ENCODE results near the gene HDAC5.

Gene HDAC5

GRCh38 chr17:44084921-44085320 is 38.5 kb downstream of the HDAC5 start:
- Histone ChIP-seq H3K9me3 (ENCODE audit: insufficient read depth, low read depth, low read length) (peaks cover 2% of the 10 kb centered on the region), H3K4me3 (ENCODE audit: low read depth, low read length) (no peak overlapping the region), H2BK12ac (ENCODE audit: low read length) (no peak overlapping the region), H3K27me3 (ENCODE audit: insufficient read depth, low read length) (no peaks in the 10 kb centered on the region), H4K91ac (ENCODE audit: low read depth, low read length) (no peak overlapping the region), H2AK5ac (ENCODE audit: low read length) (no peak overlapping the region), H4K8ac (ENCODE audit: low read depth, low read length) (no peak overlapping the region), H3K18ac (ENCODE audit: low read length) (no peak overlapping the region), H3K9ac (ENCODE audit: low read length) (no peak overlapping the region), H2AFZ (ENCODE audit: insufficient read depth, low read length, poor library complexity) (no peak overlapping the region), H3K4ac (ENCODE audit: low read depth, low read length) (no peak overlapping the region), H3K79me1 (ENCODE audit: low read length) (peaks cover 6% of the 10 kb centered on the region), H3K23ac (ENCODE audit: low read length) (no peak overlapping the region), H3K14ac (ENCODE audit: low read length) (no peak overlapping the region), H3K4me1 (ENCODE audit: control insufficient read depth in 1 of 2, insufficient read depth in 2 of 2, low read length in 2 of 2) (peaks cover 15 to 21% of the 10 kb centered on the region in 2 experiments), H3K27ac (ENCODE audit: low read depth, low read length) (no peak overlapping the region), H4K12ac (ENCODE audit: low read depth, low read length) (no peak overlapping the region), H2BK5ac (ENCODE audit: low read depth, low read length, poor library complexity) (no peak overlapping the region), H2BK120ac (ENCODE audit: insufficient read depth, low read length, poor library complexity) (no peak overlapping the region), H3K36me3 (ENCODE audit: control insufficient read depth in 1 of 2, insufficient read depth in 2 of 2, low read length in 2 of 2) (peaks cover 41 to 49% of the 10 kb centered on the region in 2 experiments), H3K4me2 (ENCODE audit: low read length) (no peak overlapping the region), H3K79me2 (ENCODE audit: control insufficient read depth, insufficient read depth, low read length, poor library complexity) (peaks cover 2% of the 10 kb centered on the region)
- no CpG with 5 or more reads among the region's 7 CpGs for WGBS (ENCODE audit: extremely low coverage, insufficient coverage, insufficient read length)
- DNase-seq = no peak

- no peak overlapping the region for H2BK5ac ChIP-seq (ENCODE audit: low read depth, low read length, poor library complexity)
- no peaks in the 10 kb centered on the region for H3K27me3 ChIP-seq (ENCODE audit: insufficient read depth, low read length)
- H4K91ac ChIP-seq (ENCODE audit: low read depth, low read length) = no peak overlapping the region
- H3K9ac ChIP-seq (ENCODE audit: low read length) = no peak overlapping the region
- no peak overlapping the region for H2AK5ac ChIP-seq (ENCODE audit: low read length)
- no peak overlapping the region for H3K4me2 ChIP-seq (ENCODE audit: low read length)
- H3K79me2 ChIP-seq (ENCODE audit: control insufficient read depth, insufficient read depth, low read length, poor library complexity) = peaks cover 2% of the 10 kb centered on the region
- H2BK120ac ChIP-seq (ENCODE audit: insufficient read depth, low read length, poor library complexity) = no peak overlapping the region
- no peak overlapping the region for H3K18ac ChIP-seq (ENCODE audit: low read length)
- peaks cover 15 to 21% of the 10 kb centered on the region in 2 experiments for H3K4me1 ChIP-seq (ENCODE audit: control insufficient read depth in 1 of 2, insufficient read depth in 2 of 2, low read length in 2 of 2)
- H2AFZ ChIP-seq (ENCODE audit: insufficient read depth, low read length, poor library complexity) = no peak overlapping the region
- H3K79me1 ChIP-seq (ENCODE audit: low read length) = peaks cover 6% of the 10 kb centered on the region
- peaks cover 45 to 52% of the 10 kb centered on the region in 2 experiments for H3K36me3 ChIP-seq (ENCODE audit: control insufficient read depth in 1 of 2, insufficient read depth in 2 of 2, low read length in 2 of 2)
- H3K14ac ChIP-seq (ENCODE audit: low read length) = no peak overlapping the region
- peaks cover 2% of the 10 kb centered on the region for H3K9me3 ChIP-seq (ENCODE audit: insufficient read depth, low read depth, low read length)
- no peak overlapping the region for H4K12ac ChIP-seq (ENCODE audit: low read depth, low read length)
- H4K8ac ChIP-seq (ENCODE audit: low read depth, low read length) = no peak overlapping the region
- no peak overlapping the region for H3K27ac ChIP-seq (ENCODE audit: low read depth, low read length)
- H3K4ac ChIP-seq (ENCODE audit: low read depth, low read length) = no peak overlapping the region
- H3K4me3 ChIP-seq (ENCODE audit: low read depth, low read length) = no peak overlapping the region
- no peak overlapping the region for H2BK12ac ChIP-seq (ENCODE audit: low read length)
- WGBS (ENCODE audit: extremely low coverage, insufficient coverage, insufficient read length) = no CpG with 5 or more reads among the region's 10 CpGs
- DNase-seq = peak in 1 of 2 donors; percentile 49
- no peak overlapping the region for H3K23ac ChIP-seq (ENCODE audit: low read length)
Measured at GRCh38 chr17:44084131-44084538, 39.3 kb downstream of the HDAC5 start.

- no peak overlapping the region for H2BK120ac ChIP-seq (ENCODE audit: insufficient read depth, low read length, poor library complexity)
- no peak overlapping the region for H3K18ac ChIP-seq (ENCODE audit: low read length)
- peak; percentile 37 to 56 for DNase-seq
- H3K79me2 ChIP-seq (ENCODE audit: control insufficient read depth, insufficient read depth, low read length, poor library complexity) = peaks cover 2% of the 10 kb centered on the region
- no peak overlapping the region for H3K4ac ChIP-seq (ENCODE audit: low read depth, low read length)
- H3K23ac ChIP-seq (ENCODE audit: low read length) = no peak overlapping the region
- peaks cover 15 to 20% of the 10 kb centered on the region in 2 experiments for H3K4me1 ChIP-seq (ENCODE audit: control insufficient read depth in 1 of 2, insufficient read depth in 2 of 2, low read length in 2 of 2)
- H2BK12ac ChIP-seq (ENCODE audit: low read length) = no peak overlapping the region
- no peak overlapping the region for H3K27ac ChIP-seq (ENCODE audit: low read depth, low read length)
- no peak overlapping the region for H4K12ac ChIP-seq (ENCODE audit: low read depth, low read length)
- no CpG with 5 or more reads among the region's 12 CpGs for WGBS (ENCODE audit: extremely low coverage, insufficient coverage, insufficient read length)
- no peak overlapping the region for H4K91ac ChIP-seq (ENCODE audit: low read depth, low read length)
- no peak overlapping the region for H2AFZ ChIP-seq (ENCODE audit: insufficient read depth, low read length, poor library complexity)
- no peak overlapping the region for H2AK5ac ChIP-seq (ENCODE audit: low read length)
- no peak overlapping the region for H3K4me2 ChIP-seq (ENCODE audit: low read length)
- no peak overlapping the region for H3K14ac ChIP-seq (ENCODE audit: low read length)
- no peak overlapping the region for H4K8ac ChIP-seq (ENCODE audit: low read depth, low read length)
- H3K36me3 ChIP-seq (ENCODE audit: control insufficient read depth in 1 of 2, insufficient read depth in 2 of 2, low read length in 2 of 2) = peaks cover 50 to 56% of the 10 kb centered on the region in 2 experiments
- H3K4me3 ChIP-seq (ENCODE audit: low read depth, low read length) = no peak overlapping the region
- no peak overlapping the region for H3K9ac ChIP-seq (ENCODE audit: low read length)
- H3K79me1 ChIP-seq (ENCODE audit: low read length) = peaks cover 6% of the 10 kb centered on the region
- peaks cover 2% of the 10 kb centered on the region for H3K9me3 ChIP-seq (ENCODE audit: insufficient read depth, low read depth, low read length)
- no peak overlapping the region for H2BK5ac ChIP-seq (ENCODE audit: low read depth, low read length, poor library complexity)
- H3K27me3 ChIP-seq (ENCODE audit: insufficient read depth, low read length) = no peaks in the 10 kb centered on the region
Measured at GRCh38 chr17:44083250-44083849, 40.1 kb downstream of the HDAC5 start.

DNA sequence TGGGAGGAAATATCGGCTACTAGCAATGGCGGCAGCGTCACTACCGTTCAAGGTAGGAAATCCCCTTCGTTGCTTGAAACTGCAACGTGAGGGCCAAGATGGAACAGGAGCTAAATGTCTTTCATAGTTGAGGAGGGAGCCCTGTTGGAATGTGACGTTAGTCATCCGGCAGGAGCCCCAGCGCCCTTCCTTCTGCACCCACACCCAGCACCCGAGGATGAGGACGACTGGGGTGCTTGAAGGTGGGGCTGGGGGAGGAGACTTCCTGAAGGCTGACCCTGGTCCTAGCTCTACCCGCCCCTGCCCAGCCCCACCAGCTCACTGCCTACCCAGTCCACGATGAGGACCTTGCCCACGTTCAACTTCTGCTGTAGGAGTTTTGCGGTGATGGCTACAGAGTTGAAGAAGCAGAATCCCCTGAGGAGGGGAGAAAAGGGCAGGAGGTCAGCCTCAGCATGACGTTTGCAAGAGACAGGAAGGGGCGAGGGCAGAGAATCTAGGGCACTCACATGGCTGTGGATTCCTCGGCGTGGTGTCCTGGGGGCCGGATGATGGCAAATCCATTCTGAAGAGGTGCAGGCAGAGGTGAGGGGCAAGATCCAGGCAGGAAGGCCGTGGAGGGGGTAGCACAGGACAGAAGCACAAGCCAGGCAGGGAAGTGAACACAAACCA is 41.0 kb downstream of the HDAC5 start:
- Histone ChIP-seq H4K8ac (ENCODE audit: low read depth, low read length) (no peak overlapping the region), H3K18ac (ENCODE audit: low read length) (no peak overlapping the region), H2AFZ (ENCODE audit: insufficient read depth, low read length, poor library complexity) (no peak overlapping the region), H3K4me1 (ENCODE audit: control insufficient read depth in 1 of 2, insufficient read depth in 2 of 2, low read length in 2 of 2) (peaks cover 11 to 13% of the 10 kb centered on the region in 2 experiments), H3K9me3 (ENCODE audit: insufficient read depth, low read depth, low read length) (peaks cover 2% of the 10 kb centered on the region), H3K27me3 (ENCODE audit: insufficient read depth, low read length) (no peaks in the 10 kb centered on the region), H3K27ac (ENCODE audit: low read depth, low read length) (no peak overlapping the region), H3K4me2 (ENCODE audit: low read length) (no peak overlapping the region), H3K23ac (ENCODE audit: low read length) (no peak overlapping the region), H2AK5ac (ENCODE audit: low read length) (no peak overlapping the region), H3K14ac (ENCODE audit: low read length) (no peak overlapping the region), H2BK5ac (ENCODE audit: low read depth, low read length, poor library complexity) (no peak overlapping the region), H3K36me3 (ENCODE audit: control insufficient read depth in 1 of 2, insufficient read depth in 2 of 2, low read length in 2 of 2) (peaks cover 57 to 62% of the 10 kb centered on the region in 2 experiments), H3K79me1 (ENCODE audit: low read length) (peaks cover 4% of the 10 kb centered on the region), H2BK120ac (ENCODE audit: insufficient read depth, low read length, poor library complexity) (no peak overlapping the region), H3K9ac (ENCODE audit: low read length) (no peak overlapping the region), H2BK12ac (ENCODE audit: low read length) (no peak overlapping the region), H3K4me3 (ENCODE audit: low read depth, low read length) (peak overlapping the region; percentile 23), H3K79me2 (ENCODE audit: control insufficient read depth, insufficient read depth, low read length, poor library complexity) (peaks cover under 1% of the 10 kb centered on the region), H4K91ac (ENCODE audit: low read depth, low read length) (no peak overlapping the region), H3K4ac (ENCODE audit: low read depth, low read length) (no peak overlapping the region), H4K12ac (ENCODE audit: low read depth, low read length) (no peak overlapping the region)
- DNase-seq = no peak
- WGBS (ENCODE audit: extremely low coverage, insufficient coverage, insufficient read length) = no CpG with 5 or more reads among the region's 21 CpGs
